NB4 (cell line): ENCODE results near the gene DPF3.

Experiments used
- POLR2A ChIP-seq: IDR thresholded peaks from 2 replicates; pipeline ENCODE4 v1.6.1; 2011; ENCODE audit warnings: mild to moderate bottlenecking; ENCODE audit not compliant: insufficient read length; ENCODE audit errors: extremely low read depth
- TF ChIP-seq, protein P1 (sequence below): IDR thresholded peaks from one replicate; pipeline ENCODE4 v1.5.1; 2012; ENCODE audit warnings: low read depth, low read length

DNA sequence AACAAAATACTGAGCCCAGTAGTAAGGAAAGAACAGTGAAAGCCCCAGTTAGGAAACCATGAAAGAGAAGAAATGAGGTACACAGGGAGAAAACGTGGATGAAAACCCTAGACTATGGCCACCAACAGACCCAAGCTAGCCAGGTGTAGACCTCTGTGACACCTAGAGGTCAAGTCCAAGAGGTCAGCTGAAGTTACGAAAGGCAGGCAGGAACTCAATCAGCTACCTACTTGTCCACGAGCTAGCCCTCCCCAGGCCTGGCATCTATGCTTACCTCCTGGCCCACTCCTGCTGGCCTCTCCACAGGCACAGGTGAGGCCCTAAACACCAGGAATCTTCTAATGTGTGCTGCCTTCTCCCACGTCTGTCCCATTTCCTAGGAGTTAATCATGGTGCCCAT lies 48.7 kb downstream of the DPF3 start:
- TF ChIP-seq, protein P1, sequence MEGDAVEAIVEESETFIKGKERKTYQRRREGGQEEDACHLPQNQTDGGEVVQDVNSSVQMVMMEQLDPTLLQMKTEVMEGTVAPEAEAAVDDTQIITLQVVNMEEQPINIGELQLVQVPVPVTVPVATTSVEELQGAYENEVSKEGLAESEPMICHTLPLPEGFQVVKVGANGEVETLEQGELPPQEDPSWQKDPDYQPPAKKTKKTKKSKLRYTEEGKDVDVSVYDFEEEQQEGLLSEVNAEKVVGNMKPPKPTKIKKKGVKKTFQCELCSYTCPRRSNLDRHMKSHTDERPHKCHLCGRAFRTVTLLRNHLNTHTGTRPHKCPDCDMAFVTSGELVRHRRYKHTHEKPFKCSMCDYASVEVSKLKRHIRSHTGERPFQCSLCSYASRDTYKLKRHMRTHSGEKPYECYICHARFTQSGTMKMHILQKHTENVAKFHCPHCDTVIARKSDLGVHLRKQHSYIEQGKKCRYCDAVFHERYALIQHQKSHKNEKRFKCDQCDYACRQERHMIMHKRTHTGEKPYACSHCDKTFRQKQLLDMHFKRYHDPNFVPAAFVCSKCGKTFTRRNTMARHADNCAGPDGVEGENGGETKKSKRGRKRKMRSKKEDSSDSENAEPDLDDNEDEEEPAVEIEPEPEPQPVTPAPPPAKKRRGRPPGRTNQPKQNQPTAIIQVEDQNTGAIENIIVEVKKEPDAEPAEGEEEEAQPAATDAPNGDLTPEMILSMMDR: no peak
- no peak for TF ChIP-seq POLR2A
